HL-60 (cell line): ENCODE data around the gene WDR13.

Experiments used
- CTCF ChIP-seq: IDR thresholded peaks from one replicate; pipeline ENCODE4 v1.5.1; 2011; ENCODE audit warnings: low read length, control low read depth, inconsistent platforms; ENCODE audit not compliant: insufficient read depth
- POLR2AphosphoS5 ChIP-seq: IDR thresholded peaks from 2 replicates; pipeline ENCODE4 v1.6.1; 2012; ENCODE audit warnings: low read depth
- TF ChIP-seq, protein P1 (sequence below): IDR thresholded peaks from 2 replicates; pipeline ENCODE4 v1.6.1; 2012; ENCODE audit warnings: low read depth; ENCODE audit not compliant: insufficient replicate concordance

DNA sequence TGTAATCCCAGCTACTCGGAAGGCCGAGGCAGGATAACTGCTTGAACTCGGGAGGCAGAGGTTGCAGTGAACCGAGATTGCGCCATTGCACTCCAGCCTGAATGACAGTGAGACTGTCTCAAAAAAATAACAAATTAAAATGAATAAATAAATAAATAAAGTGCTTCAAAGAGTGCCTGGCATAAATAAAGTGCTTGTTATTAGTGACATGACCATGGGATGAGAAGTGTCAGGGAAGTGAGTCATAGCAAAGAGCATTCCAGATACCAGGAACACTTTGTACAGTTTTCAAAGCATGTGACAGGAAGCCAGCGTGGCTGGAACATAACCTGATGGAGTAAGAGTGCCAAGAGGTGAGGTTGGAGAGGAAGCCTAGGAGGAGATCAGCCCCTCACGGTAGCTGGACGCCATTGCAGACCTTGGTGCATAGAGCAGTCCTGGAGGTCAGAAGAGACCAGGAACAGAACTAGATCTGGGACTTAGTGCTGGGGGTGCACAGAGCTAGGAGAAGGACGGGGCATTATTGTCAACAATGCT is 6.0 kb upstream of the WDR13 start:
- TF ChIP-seq CTCF (no peak), POLR2AphosphoS5 (no peak)
- TF ChIP-seq, protein P1, sequence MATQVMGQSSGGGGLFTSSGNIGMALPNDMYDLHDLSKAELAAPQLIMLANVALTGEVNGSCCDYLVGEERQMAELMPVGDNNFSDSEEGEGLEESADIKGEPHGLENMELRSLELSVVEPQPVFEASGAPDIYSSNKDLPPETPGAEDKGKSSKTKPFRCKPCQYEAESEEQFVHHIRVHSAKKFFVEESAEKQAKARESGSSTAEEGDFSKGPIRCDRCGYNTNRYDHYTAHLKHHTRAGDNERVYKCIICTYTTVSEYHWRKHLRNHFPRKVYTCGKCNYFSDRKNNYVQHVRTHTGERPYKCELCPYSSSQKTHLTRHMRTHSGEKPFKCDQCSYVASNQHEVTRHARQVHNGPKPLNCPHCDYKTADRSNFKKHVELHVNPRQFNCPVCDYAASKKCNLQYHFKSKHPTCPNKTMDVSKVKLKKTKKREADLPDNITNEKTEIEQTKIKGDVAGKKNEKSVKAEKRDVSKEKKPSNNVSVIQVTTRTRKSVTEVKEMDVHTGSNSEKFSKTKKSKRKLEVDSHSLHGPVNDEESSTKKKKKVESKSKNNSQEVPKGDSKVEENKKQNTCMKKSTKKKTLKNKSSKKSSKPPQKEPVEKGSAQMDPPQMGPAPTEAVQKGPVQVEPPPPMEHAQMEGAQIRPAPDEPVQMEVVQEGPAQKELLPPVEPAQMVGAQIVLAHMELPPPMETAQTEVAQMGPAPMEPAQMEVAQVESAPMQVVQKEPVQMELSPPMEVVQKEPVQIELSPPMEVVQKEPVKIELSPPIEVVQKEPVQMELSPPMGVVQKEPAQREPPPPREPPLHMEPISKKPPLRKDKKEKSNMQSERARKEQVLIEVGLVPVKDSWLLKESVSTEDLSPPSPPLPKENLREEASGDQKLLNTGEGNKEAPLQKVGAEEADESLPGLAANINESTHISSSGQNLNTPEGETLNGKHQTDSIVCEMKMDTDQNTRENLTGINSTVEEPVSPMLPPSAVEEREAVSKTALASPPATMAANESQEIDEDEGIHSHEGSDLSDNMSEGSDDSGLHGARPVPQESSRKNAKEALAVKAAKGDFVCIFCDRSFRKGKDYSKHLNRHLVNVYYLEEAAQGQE, result no peak
